Peyer's patch (tissue), 4 donors: Measurements from ENCODE around the gene CDKL4.
"Not testable (repeated sequence)": the region's sequence is repeated elsewhere in the genome, so short reads cannot be mapped to it uniquely, and the experiment has no call there.

ENCODE experiments used
- POLR2A ChIP-seq, 2 donors: fragments of 450-650 bp; IDR thresholded peaks; one replicate each; pipeline ENCODE4 v1.5.1; 2017; ENCODE audit warnings: antibody characterized with exemption in 2 of 2, mild to moderate bottlenecking in 2 of 2, moderate library complexity in 2 of 2
- TF ChIP-seq, protein P1 (sequence below), 6 experiments: fragments of 450-650 bp in 4 of 6; fragments of 200-600 bp in 2 of 6; sonication (generic) in 1 of 6; IDR thresholded peaks; one replicate each; pipeline ENCODE4 v1.5.1; 2017 to 2019; ENCODE audit warnings: antibody characterized with exemption in 6 of 6, mild to moderate bottlenecking in 3 of 6, moderate library complexity in 1 of 6

DNA sequence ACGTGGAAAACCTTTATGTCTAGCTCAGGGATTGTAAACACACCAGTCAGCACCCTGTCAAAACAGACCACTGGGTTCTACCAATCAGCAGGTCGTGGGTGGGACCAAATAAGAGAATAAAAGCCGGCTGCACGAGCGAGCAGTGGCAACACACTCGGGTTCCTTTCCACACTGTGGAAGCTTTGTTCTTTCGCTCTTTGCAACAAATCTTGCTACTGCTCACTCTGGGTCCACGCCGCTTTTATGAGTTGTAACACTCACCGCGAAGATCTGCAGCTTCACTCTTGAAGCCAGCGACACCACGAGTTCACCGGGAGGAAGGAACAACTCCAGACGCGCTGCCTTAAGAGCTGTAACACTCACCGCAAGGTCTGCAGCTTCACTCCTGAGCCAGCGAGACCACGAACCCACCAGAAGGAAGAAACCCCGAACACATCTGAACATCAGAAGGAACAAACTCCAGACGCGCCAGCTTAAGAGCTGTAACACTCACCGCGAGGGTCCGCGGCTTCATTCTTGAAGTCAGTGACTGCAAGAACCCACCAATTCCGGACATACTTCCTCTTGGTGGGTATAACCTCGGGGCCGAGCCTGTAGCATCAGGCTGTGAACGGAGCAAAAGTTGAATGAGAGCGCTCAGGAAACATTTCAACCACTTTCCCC is 1.3 kb upstream of the CDKL4 start:
- TF ChIP-seq, protein P1, sequence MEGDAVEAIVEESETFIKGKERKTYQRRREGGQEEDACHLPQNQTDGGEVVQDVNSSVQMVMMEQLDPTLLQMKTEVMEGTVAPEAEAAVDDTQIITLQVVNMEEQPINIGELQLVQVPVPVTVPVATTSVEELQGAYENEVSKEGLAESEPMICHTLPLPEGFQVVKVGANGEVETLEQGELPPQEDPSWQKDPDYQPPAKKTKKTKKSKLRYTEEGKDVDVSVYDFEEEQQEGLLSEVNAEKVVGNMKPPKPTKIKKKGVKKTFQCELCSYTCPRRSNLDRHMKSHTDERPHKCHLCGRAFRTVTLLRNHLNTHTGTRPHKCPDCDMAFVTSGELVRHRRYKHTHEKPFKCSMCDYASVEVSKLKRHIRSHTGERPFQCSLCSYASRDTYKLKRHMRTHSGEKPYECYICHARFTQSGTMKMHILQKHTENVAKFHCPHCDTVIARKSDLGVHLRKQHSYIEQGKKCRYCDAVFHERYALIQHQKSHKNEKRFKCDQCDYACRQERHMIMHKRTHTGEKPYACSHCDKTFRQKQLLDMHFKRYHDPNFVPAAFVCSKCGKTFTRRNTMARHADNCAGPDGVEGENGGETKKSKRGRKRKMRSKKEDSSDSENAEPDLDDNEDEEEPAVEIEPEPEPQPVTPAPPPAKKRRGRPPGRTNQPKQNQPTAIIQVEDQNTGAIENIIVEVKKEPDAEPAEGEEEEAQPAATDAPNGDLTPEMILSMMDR (IDR thresholded peaks at IDR 0.05): not testable (repeated sequence)
- not testable (repeated sequence) for TF ChIP-seq POLR2A (IDR thresholded peaks at IDR 0.05)
